HepG2 (cell line): ENCODE measurements around the gene PMFBP1. TPM values are rescaled to one million over a fixed set of nuclear protein-coding genes. Genes with fewer than 3 reads are reported as not detected.

Experiments used
- ATAC-seq: fragments of 200-7000 bp; cut with Tn5 transposase; 3 replicates; pipeline ENCODE4 v1.9.1; 2020; ENCODE audit warnings: mild to moderate bottlenecking, moderate library complexity
- BruUV-seq: library from RNA; stranded (reverse); fragments of 400-500 nt; replicated peaks from 2 replicates; lab custom pipeline; 2021; lab: Mats Ljungman, UMichigan
- CTCF ChIA-PET: fragments of 300-600 bp; formaldehyde crosslinking; extraction: SDS; loops from one replicate; lab custom pipeline; 2021; ENCODE audit warnings: low total read pairs, inconsistent platforms, low intra/inter-chr PET ratio; lab: Yijun Ruan, JAX
- POLR2A ChIA-PET: fragments of 350-600 bp; sonication (Branson Sonifier 250); formaldehyde crosslinking; loops from one replicate; lab custom pipeline; 2020; ENCODE audit warnings: antibody characterized with exemption, inconsistent platforms; lab: Yijun Ruan, JAX
- DNase-seq: peaks from one replicate; pipeline ENCODE4 v3.0.0-alpha.2; 2015; ENCODE audit warnings: low spot score
- FAIRE-seq: peaks from 3 replicates; lab custom pipeline; 2011; peaks lifted over from hg19 to GRCh38; lab: Jason Lieb, UNC
- H2AFZ ChIP-seq: one replicate; pipeline ENCODE4 v1.6.1; 2011; ENCODE audit warnings: low read length, inconsistent platforms
- H3K27ac ChIP-seq: fragments of 300-600 bp; 3 replicates; pipeline ENCODE4 v1.8.0; 2011; ENCODE audit warnings: mixed run types, mild to moderate bottlenecking, mixed read lengths, low read length, inconsistent platforms; ENCODE audit not compliant: insufficient read depth; ENCODE audit errors: extremely low read length
- H3K27me3 ChIP-seq, 2 experiments: fragments of 200-600 bp in 1 of 2; 2 replicates in 1 of 2; 3 replicates in 1 of 2; pipeline versions ENCODE4 v1.6.0 to v1.8.0; 2011; ENCODE audit warnings: low read length in 2 of 2, mild to moderate bottlenecking in 2 of 2, moderate library complexity in 2 of 2, inconsistent platforms in 1 of 2; ENCODE audit not compliant: insufficient read depth in 2 of 2, control insufficient read depth in 1 of 2
- H3K36me3 ChIP-seq, 2 experiments: fragments of 200-600 bp in 1 of 2; replicated peaks in 1 of 2; 2 replicates in 1 of 2; 3 replicates in 1 of 2; pipeline versions ENCODE4 v1.5.1 to v1.8.0; 2011; ENCODE audit warnings: low read length in 2 of 2, inconsistent platforms in 1 of 2; ENCODE audit not compliant: insufficient read depth in 2 of 2, control insufficient read depth in 1 of 2
- H3K4me1 ChIP-seq: 2 replicates; pipeline ENCODE4 v1.5.1; 2012; ENCODE audit warnings: low read length, inconsistent platforms; ENCODE audit not compliant: insufficient read depth
- H3K4me2 ChIP-seq: 2 replicates; pipeline ENCODE4 v1.6.0; 2011; ENCODE audit warnings: low read depth, low read length, inconsistent platforms
- H3K4me3 ChIP-seq, 3 experiments: fragments of 200-600 bp in 1 of 3; sonication (generic), shearing (Covaris generic) in 1 of 3; replicated peaks in 1 of 3; 2 replicates each; pipeline ENCODE4 v1.5.1; 2011 to 2016; ENCODE audit warnings: low read length in 3 of 3, inconsistent platforms in 2 of 3, low read depth in 2 of 3, mild to moderate bottlenecking in 2 of 3, control low read depth in 1 of 3, mixed read lengths in 1 of 3; ENCODE audit not compliant: insufficient read depth in 1 of 3
- H3K79me2 ChIP-seq: one replicate; pipeline ENCODE4 v1.6.1; 2011; ENCODE audit warnings: low read length, inconsistent platforms; ENCODE audit not compliant: insufficient read depth
- H3K9ac ChIP-seq: 2 replicates; pipeline ENCODE4 v1.6.0; 2011; ENCODE audit warnings: mild to moderate bottlenecking, low read depth, low read length, inconsistent platforms; ENCODE audit not compliant: insufficient read depth
- H3K9me3 ChIP-seq: 2 replicates; pipeline ENCODE4 v1.5.1; 2012; ENCODE audit warnings: mild to moderate bottlenecking, low read length
- H4K20me1 ChIP-seq: 2 replicates; pipeline ENCODE4 v1.6.0; 2011; ENCODE audit warnings: inconsistent platforms, mild to moderate bottlenecking, low read length, moderate library complexity; ENCODE audit not compliant: insufficient read depth
- ELK4 ChIP-seq: sonication (generic); formaldehyde crosslinking; IDR thresholded peaks from 2 replicates; pipeline ENCODE4 v1.9.0; 2021; ENCODE audit warnings: missing genetic modification reagents, borderline replicate concordance
- GTF2F1 ChIP-seq: fragments of 150-350 bp; IDR thresholded peaks from 2 replicates; pipeline ENCODE4 v1.6.1; 2014; ENCODE audit warnings: low read length
- NFE2 ChIP-seq: sonication (generic); formaldehyde crosslinking; IDR thresholded peaks from 2 replicates; pipeline ENCODE4 v1.4.0; 2020; ENCODE audit warnings: missing genetic modification reagents
- ZNF687 ChIP-seq: sonication (generic); formaldehyde crosslinking; IDR thresholded peaks from 2 replicates; pipeline ENCODE4 v1.5.1; 2020; ENCODE audit warnings: mild to moderate bottlenecking, missing genetic modification reagents, moderate library complexity
- ZNF709 ChIP-seq: sonication (generic); formaldehyde crosslinking; IDR thresholded peaks from 2 replicates; pipeline ENCODE4 v1.5.0; 2020; ENCODE audit warnings: mild to moderate bottlenecking, missing genetic modification reagents
- WGBS: methylation state at CpG from one replicate; pipeline ENCODE4 v1.1.6; 2017; ENCODE audit warnings: low lambda C conversion rate; 5-methylcytosine and 5-hydroxymethylcytosine counted together
- in situ Hi-C: cut with HindIII; loops from 2 replicates; pipeline ENCODE4 v1.10.0; 2017; ENCODE audit warnings: low pct_unique_long_range_greater_than_20kb; ENCODE audit not compliant: extremely low pct_ligation_motif_present
- intact Hi-C: fragments of 100-400 bp; cut with micrococcal nuclease; formaldehyde crosslinking; loops from one replicate; pipeline ENCODE4 v1.10.0; 2022; ENCODE audit not compliant: unreplicated experiment
- polyA plus RNA-seq, 8 experiments: library from polyadenylated mRNA; depleted of rRNA in 3 of 8; stranded (reverse) in 7 of 8; unstranded in 1 of 8; fragments of >200 nt; fragmentation: Illumina TruSeq in 4 of 8; extraction: Trizol in 4 of 8; gene quantifications; 2 replicates each; pipeline versions ENCODE4 v1.2.1 to v1.2.3, GENCODE V29; 2011 to 2016; ENCODE audit warnings: low read depth in 4 of 8, missing spikeins in 1 of 8, mixed read lengths in 1 of 8; ENCODE audit not compliant: insufficient read depth in 1 of 8
- total RNA-seq, 5 experiments: library from RNA; depleted of rRNA; stranded (reverse); fragments of >200 nt; fragmentation: Illumina TruSeq; extraction: Trizol; gene quantifications; 2 replicates each; pipeline ENCODE4 v1.2.3, GENCODE V29; 2016; ENCODE audit warnings: low read depth in 1 of 5

PMFBP1 gene
- total and polyA plus RNA-seq, 2 of the 13 experiments (the other 11 are each of a cell fraction or from before 2014, with no cell fraction given), result 1.9 to 3.8 TPM

DNA sequence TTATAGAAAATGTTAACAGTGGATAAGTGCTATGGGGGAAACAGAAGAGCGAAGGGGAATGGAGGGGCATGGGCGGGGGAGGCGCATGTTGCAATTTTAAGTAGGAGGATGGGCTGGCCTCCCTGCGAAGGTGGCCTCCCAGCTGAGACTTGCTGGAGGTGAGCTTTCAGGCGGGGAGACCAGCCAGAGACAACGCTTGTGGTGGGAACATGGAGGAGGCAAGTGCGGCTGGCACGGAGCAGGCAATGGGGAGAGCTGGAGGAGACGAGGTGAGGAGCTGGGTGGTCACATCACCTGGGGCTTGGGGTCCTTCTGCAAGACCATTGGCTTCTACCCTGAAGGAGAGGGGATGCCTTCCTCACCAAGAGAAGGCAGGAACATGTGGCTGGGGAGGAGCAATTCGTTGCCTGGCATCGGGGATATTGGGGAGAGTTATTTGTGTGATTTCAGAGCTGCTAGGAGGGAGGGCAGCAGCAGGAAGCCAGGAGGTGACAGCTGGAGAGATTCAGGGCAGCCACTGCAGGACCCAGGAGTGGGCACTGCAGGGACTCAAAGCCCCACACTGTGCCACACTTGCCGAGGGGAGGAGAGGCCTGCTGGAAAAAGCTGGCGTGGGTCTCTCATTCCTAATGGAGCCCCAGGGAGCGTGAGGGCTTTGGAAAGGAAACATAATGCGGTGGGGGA lies 34.4 kb downstream of the PMFBP1 start:
- no peak overlapping the region for H3K4me3 ChIP-seq

More for the DNA sequence above, 34.4 kb downstream of the PMFBP1 start:
- Histone ChIP-seq H3K9me3 (no peaks in the 10 kb centered on the region), H3K36me3 (no peaks in the 10 kb centered on the region), H3K4me1 (peaks cover 16% of the 10 kb centered on the region), H3K27me3 (no peaks in the 10 kb centered on the region), H3K27ac (peak overlapping the region; percentile 8), H4K20me1 (no peaks in the 10 kb centered on the region), H3K4me2 (no peak overlapping the region), H3K9ac (no peak overlapping the region), H2AFZ (no peak overlapping the region), H3K79me2 (no peaks in the 10 kb centered on the region)
- TF ChIP-seq NFE2 (no peak), GTF2F1 (no peak), ZNF687 (CRISPR knock-in tag) (peak; percentile 43; the same call in 1 of the 2 replicates), ZNF709 (CRISPR knock-in tag) (0 out of 2 replicates have a peak, but pooled peaks have one; percentile 29), ELK4 (no peak)
- no TSS peak for BruUV-seq
- in situ Hi-C loops (no loop called here), intact Hi-C loops (no loop called here)
- ChIA-PET POLR2A (no interaction called here), CTCF (no interaction called here)
- DNase-seq (no peak), ATAC-seq (peak; percentile 88), FAIRE-seq (no peak)
- 91% methylated on average over 15 of the region's 15 CpGs for WGBS
